GM18951 (cell line): ENCODE data around the gene HCK.
"Not testable (repeated sequence)": the region's sequence is repeated elsewhere in the genome, so short reads cannot be mapped to it uniquely, and the experiment has no call there.

ENCODE experiments used
- POLR2A ChIP-seq: IDR thresholded peaks from 4 replicates; pipeline ENCODE4 v1.6.1; 2011; ENCODE audit warnings: mild to moderate bottlenecking; ENCODE audit not compliant: insufficient read length, insufficient read depth; ENCODE audit errors: extremely low read depth
- in situ Hi-C: fragments of 300-500 bp; cut with MboI; formaldehyde crosslinking; loops from one replicate; pipeline ENCODE4 v1.12.0; 2022; ENCODE audit warnings: low sequenced_read_pairs, mixed read lengths, inconsistent platforms; ENCODE audit not compliant: unreplicated experiment

HCK gene

GRCh38 chr20:32110173-32110704 lies 58.2 kb downstream of the HCK start:
- TF ChIP-seq POLR2A, result no peak
- in situ Hi-C loops, result no loop called here

DNA sequence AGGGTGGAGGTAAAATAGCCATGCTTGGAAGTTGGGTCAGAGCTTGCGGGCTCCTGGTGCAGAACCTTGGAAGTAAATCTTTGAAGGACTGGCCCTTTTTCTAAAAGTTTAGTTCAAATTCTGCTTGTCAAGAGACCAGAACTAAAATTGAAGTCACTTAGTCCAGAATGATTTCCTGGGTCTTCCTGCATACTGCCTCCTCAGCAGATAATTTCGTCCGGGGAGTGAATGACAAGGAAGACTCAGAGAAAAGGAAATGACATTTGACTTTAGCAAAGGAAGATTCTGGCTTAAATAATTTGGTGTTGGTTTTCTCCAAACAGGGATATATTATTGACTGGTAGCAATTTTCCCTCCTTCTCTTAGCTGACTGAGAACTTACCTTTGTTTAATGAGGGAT lies 58.7 kb downstream of the HCK start:
- in situ Hi-C loops, result no loop called here

DNA sequence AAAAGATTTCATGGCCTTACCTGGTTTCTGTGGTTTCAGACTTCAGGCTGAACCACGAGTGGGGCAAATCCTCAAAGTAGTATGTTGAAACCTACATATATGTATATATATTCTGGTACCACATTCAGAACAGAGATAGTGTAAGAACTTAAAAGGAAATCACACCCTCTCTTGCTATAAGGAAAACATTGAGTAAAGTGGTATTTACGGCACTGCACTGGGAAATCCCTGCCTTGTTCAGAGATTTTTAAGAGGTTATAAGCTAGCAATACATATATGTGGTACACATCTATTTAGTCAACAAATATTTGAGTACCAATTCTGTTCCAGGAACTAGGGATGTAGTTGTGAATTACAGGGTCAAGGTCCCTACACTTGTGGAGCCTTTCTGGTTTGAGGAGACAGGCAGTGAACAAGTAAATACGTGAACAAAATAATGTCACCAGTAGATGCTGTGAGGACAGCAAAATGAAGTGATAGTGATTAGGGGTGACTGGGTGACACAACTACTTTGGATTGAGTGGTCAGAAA lies 59.2 kb downstream of the HCK start:
- no peak for TF ChIP-seq POLR2A

More for the DNA sequence above, 58.7 kb downstream of the HCK start:
- no peak for TF ChIP-seq POLR2A

GRCh38 chr20:32111753-32112152 lies 59.7 kb downstream of the HCK start:
- no peak for TF ChIP-seq POLR2A
- in situ Hi-C loops, result no loop called here

More for the DNA sequence above, 59.2 kb downstream of the HCK start:
- in situ Hi-C loops, result no loop called here

DNA sequence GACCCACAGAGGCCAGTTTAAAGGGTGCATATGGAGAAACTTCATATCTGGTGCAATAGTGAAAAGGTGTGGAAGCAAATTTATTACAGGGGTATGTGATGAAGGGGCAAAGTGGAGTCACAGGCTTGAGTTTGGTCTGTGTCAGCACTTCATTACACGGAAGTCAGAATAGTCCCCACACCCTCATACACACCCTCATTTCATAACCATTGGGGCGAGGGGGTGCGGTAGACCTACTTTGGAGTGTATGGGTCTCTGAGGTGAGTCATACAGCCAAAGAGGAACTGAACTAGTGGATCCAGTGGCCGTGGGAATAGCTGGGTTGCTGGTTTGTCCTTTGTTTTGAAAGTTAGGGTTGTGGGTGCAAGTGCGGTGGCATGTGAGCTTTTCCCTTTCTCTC lies 60.8 kb downstream of the HCK start:
- in situ Hi-C loops, result no loop called here
- TF ChIP-seq POLR2A, result no peak

DNA sequence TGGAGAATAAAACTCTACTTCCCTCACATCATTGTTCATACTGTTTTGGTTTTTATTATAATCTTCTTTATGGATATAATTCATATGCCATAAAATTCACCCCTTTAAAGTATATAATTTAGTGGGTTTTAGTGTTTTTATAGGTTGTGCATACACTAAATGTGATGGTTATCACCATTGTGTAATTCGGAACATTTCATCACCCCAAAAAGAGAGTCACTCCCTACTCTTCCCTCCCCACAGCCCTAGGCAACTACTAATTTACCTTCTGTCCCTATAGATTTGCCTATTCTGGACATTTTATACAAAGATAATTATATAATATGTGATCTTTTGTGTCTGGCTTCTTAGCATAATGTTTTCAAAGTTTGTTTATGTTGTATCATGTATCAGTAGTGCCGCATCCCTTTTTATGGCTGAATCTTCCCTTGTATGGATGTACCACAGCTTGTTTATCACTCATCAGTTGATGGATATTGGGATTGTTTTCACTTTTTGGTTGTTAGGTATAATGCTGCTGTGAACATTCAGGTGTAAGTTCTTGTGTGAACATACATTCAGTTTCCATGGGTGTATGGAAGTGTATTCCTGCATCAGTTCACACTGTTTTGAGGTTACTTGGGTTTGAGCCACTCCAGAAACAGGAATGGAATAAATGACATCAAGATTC lies 61.7 kb downstream of the HCK start:
- no peak for TF ChIP-seq POLR2A
- in situ Hi-C loops, result no loop called here

DNA sequence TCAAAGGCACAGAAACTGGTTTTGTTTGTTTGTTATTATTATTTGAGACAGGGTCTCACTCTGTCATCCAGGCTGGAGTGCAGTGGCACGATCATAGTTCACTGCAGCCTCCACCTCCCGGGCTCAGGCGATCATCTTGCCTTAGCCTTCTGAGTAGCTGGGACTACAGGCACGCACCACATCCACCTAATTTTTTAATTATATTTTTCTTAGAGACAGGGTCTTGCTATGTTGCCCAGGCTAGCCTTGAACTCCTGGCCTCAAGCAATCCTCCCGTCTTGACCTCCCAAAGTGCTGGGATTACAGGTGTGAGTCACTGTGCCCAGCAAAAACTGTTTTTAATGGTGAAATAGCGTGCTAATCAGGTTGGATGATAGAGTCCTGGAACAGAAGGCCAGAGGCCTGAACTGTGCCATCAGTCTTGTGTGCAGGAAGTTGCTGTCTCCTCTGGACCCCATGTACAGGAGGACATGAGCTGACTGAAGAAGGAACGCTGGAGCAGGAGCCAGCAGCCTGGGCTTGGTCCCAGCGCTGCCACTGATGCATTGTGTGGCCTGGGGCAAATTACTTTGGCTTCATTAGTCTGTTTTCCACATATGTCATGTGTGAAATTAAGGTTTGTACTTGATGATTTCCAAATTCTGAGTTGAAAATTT lies 62.4 kb downstream of the HCK start:
- in situ Hi-C loops, result no loop called here
- no peak for TF ChIP-seq POLR2A

- no peak for TF ChIP-seq POLR2A
- in situ Hi-C loops, result no loop called here
Observed at GRCh38 chr20:32115211-32115767, 63.2 kb downstream of the HCK start.

DNA sequence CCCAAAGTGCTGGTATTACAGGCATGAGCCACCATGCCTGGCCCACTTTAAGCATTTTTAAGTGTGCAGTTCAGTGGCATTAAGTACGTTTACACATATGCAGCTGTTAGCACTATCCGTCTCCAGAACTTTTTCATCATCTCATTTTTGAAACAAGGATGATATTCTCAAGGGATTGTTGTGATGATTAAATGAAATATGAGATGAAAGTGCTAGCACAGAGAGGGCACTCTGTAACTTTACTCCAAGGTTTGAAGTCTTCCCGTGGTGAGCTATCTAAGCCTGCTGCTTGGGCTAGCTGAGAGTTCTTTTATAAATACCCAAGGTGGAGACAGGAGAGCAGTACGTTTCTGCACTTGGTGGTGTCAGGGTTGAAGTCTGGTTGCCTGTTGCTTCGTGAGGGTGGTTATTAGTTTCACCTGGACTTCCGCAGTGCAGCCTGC lies 64.1 kb downstream of the HCK start:
- in situ Hi-C loops, result no loop called here
- no peak for TF ChIP-seq POLR2A

GRCh38 chr20:32116796-32117195 lies 64.8 kb downstream of the HCK start:
- in situ Hi-C loops, result not testable (repeated sequence)

- in situ Hi-C loops, result not testable (repeated sequence)
Observed at GRCh38 chr20:32118427-32118826, 66.4 kb downstream of the HCK start.

DNA sequence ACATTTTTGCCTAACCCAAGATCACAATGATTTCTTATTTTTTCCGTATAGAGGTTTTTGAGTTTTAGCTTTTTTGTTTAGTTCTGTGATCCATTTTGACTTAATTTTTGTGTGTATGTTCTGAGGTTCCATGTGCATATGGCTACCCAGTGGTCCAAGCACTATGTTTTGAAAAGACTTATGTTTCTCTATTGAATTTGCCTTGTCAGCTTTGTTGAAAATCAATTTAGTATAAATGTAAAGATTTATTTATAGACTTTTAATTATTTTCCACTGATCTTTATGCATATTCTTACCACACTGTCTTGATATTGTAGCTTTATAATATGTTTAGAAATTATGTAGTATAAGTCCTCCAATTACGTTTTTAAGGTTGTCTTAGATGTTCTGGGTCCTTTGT lies 67.7 kb downstream of the HCK start:
- in situ Hi-C loops, result no loop called here
- no peak for TF ChIP-seq POLR2A

- in situ Hi-C loops, result not testable (repeated sequence)
Observed at GRCh38 chr20:32121908-32122307, 69.9 kb downstream of the HCK start.

DNA sequence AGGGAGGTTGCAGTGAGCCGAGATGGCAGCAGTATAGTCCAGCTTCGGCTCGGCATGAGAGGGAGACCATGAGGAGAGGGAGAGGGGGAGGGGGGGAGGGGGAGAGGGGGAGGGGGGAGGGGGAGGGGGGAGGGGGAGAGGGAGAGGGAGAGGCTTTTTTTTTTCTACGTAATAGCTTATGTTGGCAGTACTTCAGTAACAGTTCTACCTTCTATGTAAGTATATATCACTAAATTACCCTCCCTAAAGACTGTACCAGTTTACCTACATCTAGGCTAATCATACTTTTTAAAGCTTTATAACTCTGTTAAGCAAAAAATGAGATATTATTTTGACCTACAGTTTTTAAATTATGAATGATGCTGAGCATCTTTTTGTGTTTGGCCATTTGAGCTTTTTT lies 71.0 kb downstream of the HCK start:
- TF ChIP-seq POLR2A, result no peak
- in situ Hi-C loops, result no loop called here
